HEK293 (cell line): ENCODE measurements around the gene KY.

ENCODE experiments used
- CTCF ChIA-PET: fragments of 350-600 bp; formaldehyde crosslinking; extraction: SDS; loops from one replicate; lab custom pipeline; 2021; ENCODE audit warnings: antibody characterized with exemption; lab: Yijun Ruan, JAX
- POLR2A ChIA-PET: fragments of 300-600 bp; formaldehyde crosslinking; extraction: SDS; loops from one replicate; lab custom pipeline; 2020; ENCODE audit warnings: antibody characterized with exemption, inconsistent platforms; lab: Yijun Ruan, JAX
- H3K27ac ChIP-seq: fragments of 200-500 bp; sonication (Bioruptor generic); 2 replicates; pipeline ENCODE4 v1.5.1; 2014; ENCODE audit warnings: low read depth, low read length, control low read depth, inconsistent platforms; ENCODE audit errors: extremely low read depth
- H3K36me3 ChIP-seq, 2 experiments: fragments of 200-500 bp in 1 of 2; sonication (Bioruptor generic) in 1 of 2; 1 replicate in 1 of 2; 2 replicates in 1 of 2; pipeline ENCODE4 v1.5.1; 2014 to 2017; ENCODE audit warnings: inconsistent platforms in 2 of 2, low read length in 2 of 2; ENCODE audit not compliant: control insufficient read depth in 2 of 2, insufficient read depth in 1 of 2
- H3K4me1 ChIP-seq: fragments of 200-500 bp; sonication (Bioruptor generic); 2 replicates; pipeline ENCODE4 v1.5.1; 2014; ENCODE audit warnings: mild to moderate bottlenecking, low read length, inconsistent platforms; ENCODE audit not compliant: control insufficient read depth, insufficient read depth
- H3K4me3 ChIP-seq: 2 replicates; pipeline ENCODE4 v1.5.1; 2011; ENCODE audit warnings: low read depth, mild to moderate bottlenecking, control low read depth, low read length, moderate library complexity
- H3K9me3 ChIP-seq: fragments of 200-500 bp; sonication (Bioruptor generic); 2 replicates; pipeline ENCODE4 v1.5.1; 2014; ENCODE audit warnings: low read depth, low read length, inconsistent platforms; ENCODE audit not compliant: control insufficient read depth, insufficient read depth
- GFI1B ChIP-seq: fragments of 450-650 bp; formaldehyde crosslinking; IDR thresholded peaks from 2 replicates; pipeline ENCODE4 v1.5.1; 2016; ENCODE audit warnings: missing biosample characterization, missing genetic modification characterization
- HIC1 ChIP-seq: fragments of 450-650 bp; formaldehyde crosslinking; IDR thresholded peaks from 2 replicates; pipeline ENCODE4 v1.5.1; 2016; ENCODE audit warnings: missing biosample characterization, missing genetic modification characterization
- REPIN1 ChIP-seq: fragments of 450-650 bp; formaldehyde crosslinking; IDR thresholded peaks from 2 replicates; pipeline ENCODE4 v1.5.1; 2017; ENCODE audit warnings: missing biosample characterization, missing genetic modification characterization, low read depth
- ZBTB48 ChIP-seq: fragments of 450-650 bp; formaldehyde crosslinking; IDR thresholded peaks from 2 replicates; pipeline ENCODE4 v1.5.1; 2016; ENCODE audit warnings: missing biosample characterization, missing genetic modification characterization
- ZFHX2 ChIP-seq: fragments of 450-650 bp; formaldehyde crosslinking; conservative IDR thresholded peaks from 2 replicates; pipeline ENCODE4 v1.5.1; 2016; ENCODE audit warnings: missing biosample characterization, missing genetic modification characterization
- ZNF140 ChIP-seq: fragments of 450-650 bp; formaldehyde crosslinking; IDR thresholded peaks from 2 replicates; pipeline ENCODE4 v1.5.1; 2016; ENCODE audit warnings: missing biosample characterization, missing genetic modification characterization
- ZNF335 ChIP-seq: fragments of 450-650 bp; formaldehyde crosslinking; conservative IDR thresholded peaks from 2 replicates; pipeline ENCODE4 v1.5.1; 2016; ENCODE audit warnings: missing biosample characterization, missing genetic modification characterization
- ZNF391 ChIP-seq: fragments of 450-650 bp; formaldehyde crosslinking; IDR thresholded peaks from 2 replicates; pipeline ENCODE4 v1.5.1; 2016; ENCODE audit warnings: low read depth, missing biosample characterization, missing genetic modification characterization, borderline replicate concordance
- ZNF501 ChIP-seq: fragments of 450-650 bp; formaldehyde crosslinking; IDR thresholded peaks from 2 replicates; pipeline ENCODE4 v1.5.1; 2016; ENCODE audit warnings: missing biosample characterization, missing genetic modification characterization
- ZNF518A ChIP-seq: fragments of 450-650 bp; formaldehyde crosslinking; conservative IDR thresholded peaks from 2 replicates; pipeline ENCODE4 v1.5.1; 2016; ENCODE audit warnings: low read depth, missing biosample characterization, missing genetic modification characterization
- ZNF555 ChIP-seq: fragments of 450-650 bp; formaldehyde crosslinking; conservative IDR thresholded peaks from 2 replicates; pipeline ENCODE4 v1.5.1; 2017; ENCODE audit warnings: missing biosample characterization, mild to moderate bottlenecking, missing genetic modification characterization, inconsistent platforms
- ZNF621 ChIP-seq: fragments of 450-650 bp; formaldehyde crosslinking; IDR thresholded peaks from 2 replicates; pipeline ENCODE4 v1.5.1; 2017; ENCODE audit warnings: missing biosample characterization, missing genetic modification characterization
- ZNF670 ChIP-seq: fragments of 450-650 bp; formaldehyde crosslinking; IDR thresholded peaks from 2 replicates; pipeline ENCODE4 v1.5.1; 2016; ENCODE audit warnings: missing biosample characterization, missing genetic modification characterization, low read depth
- TF ChIP-seq, protein P1 (sequence below): fragments of 450-650 bp; formaldehyde crosslinking; IDR thresholded peaks from 2 replicates; pipeline ENCODE4 v1.5.1; 2016; ENCODE audit warnings: missing biosample characterization, missing genetic modification characterization
- TF ChIP-seq, protein P2 (sequence below): fragments of 450-650 bp; formaldehyde crosslinking; IDR thresholded peaks from 2 replicates; pipeline ENCODE4 v1.5.1; 2016; ENCODE audit warnings: missing biosample characterization, missing genetic modification characterization
- TF ChIP-seq, protein P3 (sequence below): fragments of 450-650 bp; formaldehyde crosslinking; IDR thresholded peaks from 2 replicates; pipeline ENCODE4 v1.5.1; 2017; ENCODE audit warnings: missing biosample characterization, missing genetic modification characterization

Gene KY

DNA sequence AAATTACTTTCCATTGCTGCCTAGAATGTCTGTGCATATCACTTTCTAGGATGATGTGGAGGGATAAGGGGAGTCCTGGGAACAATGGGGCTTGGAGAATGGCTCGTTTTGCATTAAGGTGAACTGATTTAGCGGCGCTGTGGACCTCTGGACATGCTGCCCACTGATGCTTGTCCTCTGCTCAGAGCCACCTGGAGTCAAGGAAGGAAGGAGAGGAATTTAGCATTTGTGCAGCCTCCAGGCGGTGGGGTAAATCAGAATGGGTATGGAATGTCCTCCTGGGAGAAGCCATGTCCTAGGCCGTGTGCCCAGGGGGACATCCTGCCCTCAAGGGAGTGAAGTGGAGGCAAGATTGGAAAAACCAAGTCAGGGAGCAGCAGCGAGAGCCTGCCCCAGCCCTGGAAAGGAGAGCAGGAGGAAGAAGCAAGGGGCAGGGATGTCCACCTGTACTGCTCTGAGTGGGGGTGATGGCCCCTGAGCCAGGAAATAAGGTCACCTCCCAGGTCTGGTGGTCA is 37.8 kb downstream of the KY start:
- ChIA-PET CTCF (no interaction called here), POLR2A (no interaction called here)
- Histone ChIP-seq H3K36me3 (no peaks in the 10 kb centered on the region), H3K4me1 (no peaks in the 10 kb centered on the region), H3K4me3 (no peak overlapping the region), H3K27ac (no peak overlapping the region), H3K9me3 (no peaks in the 10 kb centered on the region)
- TF ChIP-seq ZFHX2 (no peak), ZNF555 (tag by site-specific recombination) (no peak), ZNF391 (tag by site-specific recombination) (no peak), ZNF670 (tag by site-specific recombination) (no peak), ZNF518A (no peak), GFI1B (tag by site-specific recombination) (no peak), ZNF501 (tag by site-specific recombination) (no peak), ZBTB48 (tag by site-specific recombination) (no peak), HIC1 (tag by site-specific recombination) (no peak)
- TF ChIP-seq, protein P1, sequence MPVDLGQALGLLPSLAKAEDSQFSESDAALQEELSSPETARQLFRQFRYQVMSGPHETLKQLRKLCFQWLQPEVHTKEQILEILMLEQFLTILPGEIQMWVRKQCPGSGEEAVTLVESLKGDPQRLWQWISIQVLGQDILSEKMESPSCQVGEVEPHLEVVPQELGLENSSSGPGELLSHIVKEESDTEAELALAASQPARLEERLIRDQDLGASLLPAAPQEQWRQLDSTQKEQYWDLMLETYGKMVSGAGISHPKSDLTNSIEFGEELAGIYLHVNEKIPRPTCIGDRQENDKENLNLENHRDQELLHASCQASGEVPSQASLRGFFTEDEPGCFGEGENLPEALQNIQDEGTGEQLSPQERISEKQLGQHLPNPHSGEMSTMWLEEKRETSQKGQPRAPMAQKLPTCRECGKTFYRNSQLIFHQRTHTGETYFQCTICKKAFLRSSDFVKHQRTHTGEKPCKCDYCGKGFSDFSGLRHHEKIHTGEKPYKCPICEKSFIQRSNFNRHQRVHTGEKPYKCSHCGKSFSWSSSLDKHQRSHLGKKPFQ = no peak
- TF ChIP-seq, protein P2, sequence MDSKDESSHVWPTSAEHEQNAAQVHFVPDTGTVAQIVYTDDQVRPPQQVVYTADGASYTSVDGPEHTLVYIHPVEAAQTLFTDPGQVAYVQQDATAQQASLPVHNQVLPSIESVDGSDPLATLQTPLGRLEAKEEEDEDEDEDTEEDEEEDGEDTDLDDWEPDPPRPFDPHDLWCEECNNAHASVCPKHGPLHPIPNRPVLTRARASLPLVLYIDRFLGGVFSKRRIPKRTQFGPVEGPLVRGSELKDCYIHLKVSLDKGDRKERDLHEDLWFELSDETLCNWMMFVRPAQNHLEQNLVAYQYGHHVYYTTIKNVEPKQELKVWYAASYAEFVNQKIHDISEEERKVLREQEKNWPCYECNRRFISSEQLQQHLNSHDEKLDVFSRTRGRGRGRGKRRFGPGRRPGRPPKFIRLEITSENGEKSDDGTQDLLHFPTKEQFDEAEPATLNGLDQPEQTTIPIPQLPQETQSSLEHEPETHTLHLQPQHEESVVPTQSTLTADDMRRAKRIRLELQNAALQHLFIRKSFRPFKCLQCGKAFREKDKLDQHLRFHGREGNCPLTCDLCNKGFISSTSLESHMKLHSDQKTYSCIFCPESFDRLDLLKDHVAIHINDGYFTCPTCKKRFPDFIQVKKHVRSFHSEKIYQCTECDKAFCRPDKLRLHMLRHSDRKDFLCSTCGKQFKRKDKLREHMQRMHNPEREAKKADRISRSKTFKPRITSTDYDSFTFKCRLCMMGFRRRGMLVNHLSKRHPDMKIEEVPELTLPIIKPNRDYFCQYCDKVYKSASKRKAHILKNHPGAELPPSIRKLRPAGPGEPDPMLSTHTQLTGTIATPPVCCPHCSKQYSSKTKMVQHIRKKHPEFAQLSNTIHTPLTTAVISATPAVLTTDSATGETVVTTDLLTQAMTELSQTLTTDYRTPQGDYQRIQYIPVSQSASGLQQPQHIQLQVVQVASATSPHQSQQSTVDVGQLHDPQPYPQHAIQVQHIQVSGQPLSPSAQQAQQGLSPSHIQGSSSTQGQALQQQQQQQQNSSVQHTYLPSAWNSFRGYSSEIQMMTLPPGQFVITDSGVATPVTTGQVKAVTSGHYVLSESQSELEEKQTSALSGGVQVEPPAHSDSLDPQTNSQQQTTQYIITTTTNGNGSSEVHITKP (tag by site-specific recombination) = no peak

DNA sequence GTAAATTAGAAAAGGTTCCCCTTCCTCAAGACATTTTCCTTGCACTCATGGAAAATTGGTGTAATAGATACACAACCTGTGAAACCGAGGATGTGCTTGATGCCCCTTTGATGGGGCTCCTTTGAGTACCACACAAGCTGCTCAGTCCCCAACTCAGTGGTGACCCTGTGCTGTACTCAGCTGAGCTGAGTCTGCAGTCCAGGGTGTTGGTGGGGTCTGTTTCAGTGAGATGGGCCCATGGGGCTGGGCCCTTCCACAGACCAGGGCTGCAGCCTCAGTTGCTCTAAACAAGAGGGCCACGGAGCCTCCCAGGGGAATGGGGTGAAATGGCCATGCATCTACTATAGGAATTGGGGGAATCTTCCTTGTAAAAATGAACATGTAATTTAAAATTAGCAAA is 39.3 kb downstream of the KY start:
- Histone ChIP-seq H3K4me3 (no peak overlapping the region), H3K36me3 (no peaks in the 10 kb centered on the region), H3K9me3 (no peaks in the 10 kb centered on the region), H3K27ac (no peak overlapping the region), H3K4me1 (no peaks in the 10 kb centered on the region)
- POLR2A ChIA-PET = no interaction called here
- TF ChIP-seq ZNF335 (tag by site-specific recombination) = no peak
- no peak for TF ChIP-seq ZNF140 (tag by site-specific recombination)
- no peak for TF ChIP-seq ZFHX2
- TF ChIP-seq, protein P3, sequence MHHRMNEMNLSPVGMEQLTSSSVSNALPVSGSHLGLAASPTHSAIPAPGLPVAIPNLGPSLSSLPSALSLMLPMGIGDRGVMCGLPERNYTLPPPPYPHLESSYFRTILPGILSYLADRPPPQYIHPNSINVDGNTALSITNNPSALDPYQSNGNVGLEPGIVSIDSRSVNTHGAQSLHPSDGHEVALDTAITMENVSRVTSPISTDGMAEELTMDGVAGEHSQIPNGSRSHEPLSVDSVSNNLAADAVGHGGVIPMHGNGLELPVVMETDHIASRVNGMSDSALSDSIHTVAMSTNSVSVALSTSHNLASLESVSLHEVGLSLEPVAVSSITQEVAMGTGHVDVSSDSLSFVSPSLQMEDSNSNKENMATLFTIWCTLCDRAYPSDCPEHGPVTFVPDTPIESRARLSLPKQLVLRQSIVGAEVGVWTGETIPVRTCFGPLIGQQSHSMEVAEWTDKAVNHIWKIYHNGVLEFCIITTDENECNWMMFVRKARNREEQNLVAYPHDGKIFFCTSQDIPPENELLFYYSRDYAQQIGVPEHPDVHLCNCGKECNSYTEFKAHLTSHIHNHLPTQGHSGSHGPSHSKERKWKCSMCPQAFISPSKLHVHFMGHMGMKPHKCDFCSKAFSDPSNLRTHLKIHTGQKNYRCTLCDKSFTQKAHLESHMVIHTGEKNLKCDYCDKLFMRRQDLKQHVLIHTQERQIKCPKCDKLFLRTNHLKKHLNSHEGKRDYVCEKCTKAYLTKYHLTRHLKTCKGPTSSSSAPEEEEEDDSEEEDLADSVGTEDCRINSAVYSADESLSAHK (tag by site-specific recombination) = no peak
- no peak for TF ChIP-seq ZBTB48 (tag by site-specific recombination)
- TF ChIP-seq REPIN1 (tag by site-specific recombination) = no peak
- no peak for TF ChIP-seq ZNF621 (tag by site-specific recombination)
- CTCF ChIA-PET = no interaction called here
